ENCODE measurements around the gene NMUR1.

NMUR1 gene

GRCh38 chr2:231552752-231553151 is 22.5 kb upstream of the NMUR1 start:
- no peak for DNase-seq (ENCODE audit: low read depth)

GRCh38 chr2:231549446-231550239 is 19.4 kb upstream of the NMUR1 start:
- DNase-seq (ENCODE audit: low read depth) = no peak

- no peak for DNase-seq (ENCODE audit: low read depth)
These were observed 18.5 kb upstream of the NMUR1 start for GRCh38 chr2:231548752-231549151.

- no peak for DNase-seq (ENCODE audit: low read depth)
These were observed 17.3 kb upstream of the NMUR1 start for GRCh38 chr2:231547315-231548110.

GRCh38 chr2:231546014-231546715 is 15.9 kb upstream of the NMUR1 start:
- DNase-seq (ENCODE audit: low read depth) = no peak

GRCh38 chr2:231545105-231545902 is 15.1 kb upstream of the NMUR1 start:
- no peak for DNase-seq (ENCODE audit: low read depth)

- no peak for DNase-seq (ENCODE audit: low read depth)
These were observed 11.9 kb upstream of the NMUR1 start for GRCh38 chr2:231542136-231542535.

GRCh38 chr2:231541645-231542044 is 11.4 kb upstream of the NMUR1 start:
- no peak for DNase-seq (ENCODE audit: low read depth)

GRCh38 chr2:231539991-231540390 is 9.7 kb upstream of the NMUR1 start:
- no peak for DNase-seq (ENCODE audit: low read depth)

- no peak for DNase-seq (ENCODE audit: low read depth)
These were observed 5.7 kb upstream of the NMUR1 start for GRCh38 chr2:231535961-231536360.

- DNase-seq (ENCODE audit: low read depth) = no peak
These were observed 3.5 kb upstream of the NMUR1 start for GRCh38 chr2:231533777-231534125.

GRCh38 chr2:231533086-231533776 is 3.0 kb upstream of the NMUR1 start:
- DNase-seq (ENCODE audit: low read depth) = no peak

- no peak for DNase-seq (ENCODE audit: low read depth)
These were observed 2.5 kb upstream of the NMUR1 start for GRCh38 chr2:231532756-231533035.

- no peak for DNase-seq (ENCODE audit: low read depth)
These were observed 1.9 kb upstream of the NMUR1 start for GRCh38 chr2:231531883-231532755.

GRCh38 chr2:231531466-231531865 is 1.2 kb upstream of the NMUR1 start:
- no peak for DNase-seq (ENCODE audit: low read depth)

GRCh38 chr2:231528636-231529030 is 1.6 kb downstream of the NMUR1 start:
- no peak for DNase-seq (ENCODE audit: low read depth)

GRCh38 chr2:231527955-231528635 is 2.1 kb downstream of the NMUR1 start:
- DNase-seq (ENCODE audit: low read depth) = no peak

GRCh38 chr2:231527091-231527395 is 3.2 kb downstream of the NMUR1 start:
- DNase-seq (ENCODE audit: low read depth) = no peak

GRCh38 chr2:231526341-231527090 is 3.7 kb downstream of the NMUR1 start:
- no peak for DNase-seq (ENCODE audit: low read depth)

All from activated T-helper 1 cell treated with Interleukin-2 at 50 U/mL for 16 hours (primary cell).